AG10803 (cell line): ENCODE data around the gene ANO10.
"Not testable (repeated sequence)": the region's sequence is repeated elsewhere in the genome, so short reads cannot be mapped to it uniquely, and the experiment has no call there.

Experiments
- DNase-seq: peaks from one replicate; pipeline ENCODE4 v3.0.0; 2010; ENCODE audit warnings: low read depth
- H3K4me3 ChIP-seq: 2 replicates; pipeline ENCODE4 v1.5.1; 2011; ENCODE audit warnings: mild to moderate bottlenecking, low read length, control low read depth
- TF ChIP-seq, protein P1 (sequence below): conservative IDR thresholded peaks from 2 replicates; pipeline ENCODE4 v1.5.1; 2011; ENCODE audit warnings: mild to moderate bottlenecking, low read length, control low read depth, inconsistent platforms

Gene ANO10

DNA sequence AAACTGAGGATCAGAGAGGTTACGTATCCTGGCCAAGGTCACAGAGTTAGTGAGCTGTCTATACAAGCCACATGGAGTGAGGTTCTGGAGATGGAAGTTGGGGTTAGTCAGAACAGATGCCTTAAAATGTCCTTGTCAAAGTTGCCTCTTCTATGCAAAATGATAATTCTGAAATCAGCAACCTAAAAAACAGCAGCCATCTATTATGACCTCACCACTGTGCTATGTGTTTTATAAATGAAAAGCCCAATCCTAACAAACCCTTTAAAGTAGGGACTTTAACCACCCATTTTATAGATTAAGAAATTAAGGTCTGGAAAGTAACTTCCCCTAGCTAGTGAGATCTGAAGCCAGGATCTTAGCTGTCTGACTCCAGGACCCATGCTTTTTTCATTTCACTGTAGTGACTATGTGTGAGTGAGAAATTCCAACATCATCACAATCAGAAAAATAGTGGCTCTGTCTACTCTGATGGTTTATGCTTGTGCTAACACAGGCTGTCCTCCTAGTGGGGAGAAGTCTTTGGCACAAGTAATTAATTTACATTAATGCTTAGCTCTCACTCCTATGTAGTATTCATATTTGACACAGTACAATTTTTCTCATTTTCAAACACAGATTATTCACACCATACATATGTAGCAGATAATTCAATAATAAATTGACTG is 143.6 kb downstream of the ANO10 start:
- H3K4me3 ChIP-seq = no peak overlapping the region
- TF ChIP-seq, protein P1, sequence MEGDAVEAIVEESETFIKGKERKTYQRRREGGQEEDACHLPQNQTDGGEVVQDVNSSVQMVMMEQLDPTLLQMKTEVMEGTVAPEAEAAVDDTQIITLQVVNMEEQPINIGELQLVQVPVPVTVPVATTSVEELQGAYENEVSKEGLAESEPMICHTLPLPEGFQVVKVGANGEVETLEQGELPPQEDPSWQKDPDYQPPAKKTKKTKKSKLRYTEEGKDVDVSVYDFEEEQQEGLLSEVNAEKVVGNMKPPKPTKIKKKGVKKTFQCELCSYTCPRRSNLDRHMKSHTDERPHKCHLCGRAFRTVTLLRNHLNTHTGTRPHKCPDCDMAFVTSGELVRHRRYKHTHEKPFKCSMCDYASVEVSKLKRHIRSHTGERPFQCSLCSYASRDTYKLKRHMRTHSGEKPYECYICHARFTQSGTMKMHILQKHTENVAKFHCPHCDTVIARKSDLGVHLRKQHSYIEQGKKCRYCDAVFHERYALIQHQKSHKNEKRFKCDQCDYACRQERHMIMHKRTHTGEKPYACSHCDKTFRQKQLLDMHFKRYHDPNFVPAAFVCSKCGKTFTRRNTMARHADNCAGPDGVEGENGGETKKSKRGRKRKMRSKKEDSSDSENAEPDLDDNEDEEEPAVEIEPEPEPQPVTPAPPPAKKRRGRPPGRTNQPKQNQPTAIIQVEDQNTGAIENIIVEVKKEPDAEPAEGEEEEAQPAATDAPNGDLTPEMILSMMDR = no peak
- no peak for DNase-seq

DNA sequence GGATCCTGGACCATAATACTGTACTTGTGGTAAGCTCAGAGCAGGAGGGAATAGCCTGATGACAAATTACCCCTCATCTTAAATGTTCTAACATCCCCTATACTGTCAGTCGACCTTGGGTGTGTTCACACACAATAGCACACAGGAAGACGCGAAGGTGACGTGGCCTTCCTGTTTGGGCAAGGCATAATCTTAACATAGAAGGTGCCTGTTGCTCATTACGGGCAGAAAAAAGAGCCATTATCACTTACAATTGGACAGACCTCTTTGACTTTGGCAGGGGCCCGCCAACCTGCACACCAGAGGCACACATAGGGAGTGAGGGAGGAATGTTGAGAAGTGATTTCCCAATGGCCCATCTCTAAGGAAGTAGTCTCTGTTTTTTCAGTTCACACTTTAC is 144.2 kb downstream of the ANO10 start:
- no peak overlapping the region for H3K4me3 ChIP-seq
- TF ChIP-seq, protein P1 = no peak
- no peak for DNase-seq

DNA sequence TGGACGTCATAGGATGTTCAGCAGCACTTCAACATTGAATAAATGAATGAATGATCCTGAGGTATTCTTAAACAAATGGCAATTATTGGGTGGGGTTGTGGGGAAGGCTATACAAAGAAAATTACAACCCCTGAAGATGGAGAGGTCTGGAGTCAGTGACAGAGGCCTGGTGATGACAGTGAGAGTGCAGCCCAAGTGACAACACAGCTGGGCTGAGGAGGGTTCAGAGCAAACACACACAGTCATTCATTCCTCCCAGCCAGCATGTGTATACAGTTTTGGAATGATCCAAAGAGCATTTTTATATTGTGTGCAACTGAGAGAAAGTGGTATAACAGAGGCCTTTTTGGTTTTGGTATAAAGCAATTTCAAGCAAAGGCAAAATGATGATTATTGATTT is 148.1 kb downstream of the ANO10 start:
- TF ChIP-seq, protein P1 = no peak
- H3K4me3 ChIP-seq = no peak overlapping the region
- no peak for DNase-seq

DNA sequence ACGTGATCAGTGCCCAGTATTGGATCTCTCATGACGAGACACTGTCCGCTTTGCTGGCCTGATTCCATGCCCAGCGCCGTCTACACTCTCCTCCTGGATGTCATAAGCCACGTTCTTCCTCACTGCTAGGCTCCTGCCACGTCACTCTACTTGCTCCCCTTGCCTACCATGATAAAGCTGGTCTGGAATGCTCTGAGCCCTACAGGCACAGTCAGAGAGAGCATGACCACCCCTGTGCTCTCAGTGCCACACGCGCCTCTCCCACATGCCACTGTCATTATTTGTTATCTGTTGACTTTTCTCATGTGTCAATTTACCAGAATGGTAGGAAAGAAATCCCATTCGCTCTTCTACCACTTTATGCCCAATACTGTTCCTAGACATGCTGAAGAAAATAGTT is 148.6 kb downstream of the ANO10 start:
- TF ChIP-seq, protein P1 = no peak
- no peak for DNase-seq
- H3K4me3 ChIP-seq = no peak overlapping the region

DNA sequence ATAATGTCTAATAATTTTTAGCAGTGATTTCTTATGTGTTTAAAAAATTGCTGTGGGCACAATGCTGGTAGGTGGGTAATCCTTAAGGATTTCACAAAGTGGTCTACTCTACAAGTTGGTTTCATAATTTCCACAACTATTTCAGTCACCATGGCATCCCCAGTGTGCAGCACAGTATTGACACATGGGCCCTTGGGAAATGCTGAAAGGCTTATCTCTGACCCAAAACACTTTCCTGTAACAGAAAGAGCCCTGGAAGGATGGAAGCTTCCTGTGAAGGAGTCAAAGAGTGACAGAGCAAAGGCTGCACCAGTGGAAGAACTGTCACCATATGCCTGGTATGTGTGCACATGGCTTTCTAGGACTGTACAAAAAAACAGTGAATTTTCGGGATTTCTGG is 153.7 kb downstream of the ANO10 start:
- TF ChIP-seq, protein P1 = no peak
- DNase-seq = no peak
- H3K4me3 ChIP-seq = no peak overlapping the region

DNA sequence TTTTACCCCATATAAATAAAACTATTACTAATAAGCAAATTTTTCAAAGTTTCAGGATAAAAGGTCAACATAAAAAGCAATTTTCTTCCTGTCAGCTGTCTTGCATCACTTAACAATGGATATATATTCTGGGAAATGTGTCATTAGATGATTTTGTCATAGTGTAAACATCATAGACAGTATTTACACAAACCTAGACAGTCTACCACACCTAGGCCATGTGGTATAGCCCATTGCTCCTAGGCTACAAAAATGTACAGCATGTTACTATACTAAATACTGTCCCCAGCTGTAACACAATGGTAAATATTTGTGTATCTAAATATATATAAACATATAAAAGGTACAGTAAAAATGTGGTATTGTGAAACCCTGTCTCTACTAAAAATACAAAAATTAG is 156.7 kb downstream of the ANO10 start:
- TF ChIP-seq, protein P1 = no peak
- DNase-seq = no peak
- no peak overlapping the region for H3K4me3 ChIP-seq

DNA sequence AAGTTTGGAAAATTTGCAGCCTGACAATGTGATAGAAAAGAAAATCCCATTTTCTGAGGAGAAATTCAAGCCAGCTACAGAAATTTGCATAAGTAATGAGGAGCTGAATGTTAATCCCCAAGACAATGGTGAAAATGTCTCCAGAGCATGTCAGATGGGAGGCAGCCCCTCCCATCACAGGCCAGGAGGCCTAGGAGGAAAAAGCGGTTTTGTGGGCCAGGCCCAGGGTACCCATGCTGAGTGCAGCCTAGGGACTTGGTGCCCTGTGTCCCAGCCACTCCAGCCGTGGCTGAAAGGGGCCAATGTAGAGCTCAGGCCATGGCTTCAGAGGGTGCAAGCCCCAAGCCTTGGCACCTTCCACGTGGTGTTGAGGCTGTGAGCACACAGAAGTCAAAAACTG is 159.2 kb downstream of the ANO10 start:
- not testable (repeated sequence) for H3K4me3 ChIP-seq, DNase-seq

DNA sequence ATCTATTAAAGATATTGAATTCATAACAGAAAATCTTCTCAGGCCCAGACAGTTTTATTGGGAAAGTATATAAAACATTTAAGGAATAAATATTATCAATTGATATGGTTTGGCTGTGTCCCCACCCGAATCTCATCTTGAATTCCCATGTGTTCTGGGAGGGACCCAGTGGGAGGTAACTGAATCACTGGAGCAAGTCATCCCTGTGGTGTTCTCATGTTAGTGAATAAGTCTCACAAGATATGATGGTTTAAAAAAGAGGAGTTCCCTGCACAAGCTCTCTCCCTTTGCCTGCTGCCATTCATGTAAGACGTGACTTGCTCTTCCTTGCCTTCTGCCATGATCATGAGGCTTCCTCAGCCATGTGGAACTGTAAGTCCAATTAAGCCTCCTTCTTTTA is 160.5 kb downstream of the ANO10 start:
- no peak for DNase-seq
- H3K4me3 ChIP-seq = no peak overlapping the region
- TF ChIP-seq, protein P1 = no peak

DNA sequence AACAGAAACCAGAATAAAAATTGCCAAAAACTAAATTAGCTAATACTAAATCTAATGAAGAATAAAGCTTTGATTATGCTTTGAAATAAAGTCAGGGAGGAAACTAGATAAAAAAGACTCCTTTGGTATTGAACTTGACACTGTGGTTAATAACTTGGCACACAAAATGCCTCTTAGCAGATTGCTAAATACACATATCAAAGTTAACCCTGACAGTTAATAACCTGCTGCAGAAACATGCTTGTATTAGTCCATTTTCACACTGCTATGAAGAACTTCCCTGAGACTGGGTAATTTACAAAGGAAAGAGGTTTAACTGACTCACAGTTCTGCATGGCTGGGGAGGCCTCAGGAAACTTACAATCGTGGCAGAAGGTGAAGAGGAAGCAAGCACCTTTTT is 164.8 kb downstream of the ANO10 start:
- DNase-seq, H3K4me3 ChIP-seq: not testable (repeated sequence)
